Thyroid gland (tissue), 4 donors: ENCODE results near the gene EPB41L4A.

Source experiments
- POLR2A ChIP-seq, 2 donors: fragments of 450-650 bp; IDR thresholded peaks; one replicate each; pipeline ENCODE4 v1.6.1; 2017; ENCODE audit warnings: antibody characterized with exemption in 2 of 2, mild to moderate bottlenecking in 2 of 2, moderate library complexity in 1 of 2
- TF ChIP-seq, protein P1 (sequence below), 6 experiments: fragments of 200-600 bp in 3 of 6; fragments of 450-650 bp in 3 of 6; sonication (generic) in 3 of 6; IDR thresholded peaks; one replicate each; pipeline ENCODE4 v1.5.1; 2016 to 2019; ENCODE audit warnings: antibody characterized with exemption in 6 of 6, mild to moderate bottlenecking in 2 of 6, inconsistent platforms in 1 of 6, moderate library complexity in 1 of 6

DNA sequence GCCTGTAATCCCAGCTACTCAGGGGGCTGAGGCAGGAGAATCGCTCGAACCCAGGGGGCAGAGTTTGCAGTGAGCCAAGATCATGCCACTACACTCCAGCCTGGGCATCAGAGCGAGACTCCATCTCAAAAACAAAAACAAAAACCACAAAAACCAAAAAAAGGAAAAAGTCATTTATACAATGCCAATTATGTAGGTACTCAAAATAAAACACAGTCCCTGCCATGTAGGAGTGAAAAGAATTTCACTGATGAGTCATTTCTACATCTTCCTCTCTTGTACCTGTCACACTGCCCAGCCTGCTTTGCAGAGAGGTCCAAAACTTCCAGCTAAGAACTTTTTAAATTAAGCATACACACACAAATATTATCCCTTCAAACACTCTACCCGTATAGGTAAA, 215.8 kb downstream of the EPB41L4A start:
- TF ChIP-seq POLR2A (IDR thresholded peaks at IDR 0.05) = no peak
- TF ChIP-seq, protein P1, sequence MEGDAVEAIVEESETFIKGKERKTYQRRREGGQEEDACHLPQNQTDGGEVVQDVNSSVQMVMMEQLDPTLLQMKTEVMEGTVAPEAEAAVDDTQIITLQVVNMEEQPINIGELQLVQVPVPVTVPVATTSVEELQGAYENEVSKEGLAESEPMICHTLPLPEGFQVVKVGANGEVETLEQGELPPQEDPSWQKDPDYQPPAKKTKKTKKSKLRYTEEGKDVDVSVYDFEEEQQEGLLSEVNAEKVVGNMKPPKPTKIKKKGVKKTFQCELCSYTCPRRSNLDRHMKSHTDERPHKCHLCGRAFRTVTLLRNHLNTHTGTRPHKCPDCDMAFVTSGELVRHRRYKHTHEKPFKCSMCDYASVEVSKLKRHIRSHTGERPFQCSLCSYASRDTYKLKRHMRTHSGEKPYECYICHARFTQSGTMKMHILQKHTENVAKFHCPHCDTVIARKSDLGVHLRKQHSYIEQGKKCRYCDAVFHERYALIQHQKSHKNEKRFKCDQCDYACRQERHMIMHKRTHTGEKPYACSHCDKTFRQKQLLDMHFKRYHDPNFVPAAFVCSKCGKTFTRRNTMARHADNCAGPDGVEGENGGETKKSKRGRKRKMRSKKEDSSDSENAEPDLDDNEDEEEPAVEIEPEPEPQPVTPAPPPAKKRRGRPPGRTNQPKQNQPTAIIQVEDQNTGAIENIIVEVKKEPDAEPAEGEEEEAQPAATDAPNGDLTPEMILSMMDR (IDR thresholded peaks at IDR 0.05) = no peak
